Muscle of arm (tissue), 12 donors: Measurements from ENCODE around the gene DLGAP1. TPM values are rescaled to one million over a fixed set of nuclear protein-coding genes. Genes with fewer than 3 reads are reported as not detected.

ENCODE experiments used
- DNase-seq: peaks from one replicate; pipeline ENCODE4 v3.0.0-alpha.2; 2013
- polyA plus RNA-seq, 12 donors: library from polyadenylated mRNA; unstranded; fragments of 120-200 nt; gene quantifications; one replicate each; pipeline ENCODE4 v1.2.1, GENCODE V29; 2013; ENCODE audit not compliant: insufficient read length in 12 of 12

The DLGAP1 gene
- polyA plus RNA-seq, 12 donors: 1.4 to 3.5 (median 2.5) TPM; not detected in 2

DNA sequence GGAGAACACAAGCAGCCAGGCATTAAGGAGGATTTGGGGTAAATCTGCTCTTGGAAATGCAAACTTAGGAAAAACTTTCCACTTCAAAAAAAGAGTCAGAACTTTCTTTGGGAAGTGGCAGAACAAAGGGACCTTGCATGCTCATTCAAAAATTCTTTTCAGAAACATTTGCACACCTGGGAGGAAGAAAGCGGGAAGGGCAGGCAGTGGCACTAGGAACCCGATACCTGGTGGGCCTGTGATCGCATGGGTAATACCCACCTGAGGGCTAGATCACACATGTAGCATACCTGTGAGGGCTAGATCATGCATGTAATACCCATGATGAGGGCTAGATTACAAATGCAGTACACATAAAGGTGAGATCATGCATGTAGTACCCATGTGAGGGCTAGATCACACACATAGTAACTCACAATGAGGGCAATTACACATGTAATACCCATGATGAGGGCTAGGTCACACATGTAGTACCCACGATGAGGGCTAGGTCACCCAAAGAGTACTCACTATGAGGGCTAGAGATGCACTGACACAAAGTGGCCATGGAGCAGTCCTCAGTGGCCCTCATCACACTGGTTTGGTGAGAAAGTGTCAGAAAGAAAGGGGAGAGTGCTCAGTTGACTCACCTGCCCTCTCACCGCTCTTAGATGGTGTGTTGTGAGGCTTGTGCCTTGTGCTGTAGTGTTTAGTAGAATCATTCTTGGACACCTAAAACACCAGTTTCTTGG lies 212.5 kb downstream of the DLGAP1 start:
- DNase-seq: no peak

DNA sequence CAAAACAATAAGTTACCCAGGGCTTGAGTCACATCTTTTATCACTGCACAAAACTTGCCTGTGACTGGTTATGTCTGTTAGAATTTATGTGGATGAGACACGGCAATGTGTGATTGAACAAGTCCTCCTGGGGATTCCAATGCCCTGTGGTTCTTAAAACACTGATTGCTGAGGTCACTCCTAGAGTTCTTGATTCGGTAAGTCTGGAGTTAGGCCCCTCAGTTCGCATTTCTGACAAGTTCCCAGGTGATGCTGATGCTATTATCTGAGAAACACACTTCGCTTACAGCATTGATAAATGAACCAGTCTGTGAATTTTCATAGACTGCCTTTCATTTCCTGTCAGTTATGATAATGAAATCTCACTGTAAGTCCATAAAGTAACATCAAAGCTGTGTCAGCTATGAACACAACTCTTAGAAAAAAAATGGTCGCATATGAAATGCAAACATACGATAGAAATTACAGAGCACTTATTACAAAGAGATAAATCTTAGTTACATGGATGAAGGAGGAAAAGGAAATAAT lies 214.0 kb downstream of the DLGAP1 start:
- no peak for DNase-seq

DNA sequence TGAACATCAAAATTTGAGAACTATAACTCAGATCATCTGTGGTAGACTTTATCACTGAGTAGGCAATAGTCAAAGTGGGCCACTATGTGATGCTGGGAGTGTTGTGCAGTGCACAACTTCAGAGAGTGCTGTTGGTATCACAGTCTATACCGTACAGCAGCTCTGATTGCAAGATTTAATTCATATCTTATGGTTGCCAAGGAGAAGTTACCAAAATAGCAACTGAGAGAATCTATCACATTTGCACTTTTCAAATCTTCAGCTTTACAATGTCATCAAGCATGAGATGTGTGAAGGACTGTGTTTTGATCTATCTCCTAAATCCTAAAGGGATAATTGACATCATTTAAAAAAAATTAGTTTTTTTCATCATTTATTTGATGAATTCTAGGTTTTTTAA lies 216.1 kb downstream of the DLGAP1 start:
- DNase-seq: no peak

DNA sequence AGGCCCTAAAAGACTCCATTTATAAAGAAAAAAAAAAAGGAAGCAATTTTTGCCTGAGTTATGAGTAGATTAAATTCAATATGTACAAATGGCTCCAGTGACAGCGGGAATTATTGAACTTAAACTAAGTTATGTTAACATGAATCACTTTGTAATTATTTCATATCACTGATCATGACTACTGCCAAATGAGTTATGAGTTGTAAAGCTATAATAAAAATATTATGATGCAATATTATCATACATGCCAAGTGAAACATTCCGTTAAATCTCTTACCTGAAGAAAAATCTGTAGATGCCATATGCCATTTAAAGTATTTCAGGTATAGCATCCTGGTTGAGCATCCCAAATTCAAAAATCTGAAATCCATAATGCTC lies 217.5 kb downstream of the DLGAP1 start:
- DNase-seq: no peak

DNA sequence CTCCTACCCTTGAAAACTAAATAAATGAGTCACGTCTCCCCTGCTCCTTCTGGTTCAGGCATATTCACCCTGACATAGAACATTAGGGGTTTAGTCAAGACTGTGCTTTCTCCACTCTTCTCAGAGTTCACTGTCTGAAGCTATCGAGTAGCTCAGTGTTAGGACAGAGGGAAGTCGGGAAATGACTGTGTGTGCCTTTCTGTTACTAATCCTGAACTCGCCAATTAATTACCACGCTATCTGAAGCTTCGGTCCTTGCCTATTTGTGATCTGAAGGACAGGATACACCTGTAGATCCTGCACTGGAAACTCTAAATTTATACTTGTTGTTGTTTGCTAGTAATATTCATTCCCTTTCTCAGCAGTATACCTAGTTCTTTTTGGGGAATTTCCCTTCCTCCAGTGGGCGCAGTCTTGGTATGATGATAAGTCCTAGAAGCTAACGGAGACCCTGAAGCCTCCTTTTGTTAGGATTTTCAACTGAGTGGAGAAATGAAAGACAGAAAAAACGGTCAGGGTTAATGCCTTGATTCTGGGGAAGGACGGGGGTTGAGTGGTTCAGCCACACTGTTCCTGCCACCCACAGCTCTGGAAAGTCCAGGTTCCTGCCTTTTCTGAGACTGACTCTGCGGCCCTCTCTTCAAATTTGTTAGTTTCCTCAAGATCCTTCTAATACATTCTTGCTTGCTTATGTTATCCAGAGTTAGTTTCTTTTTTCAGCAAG lies 218.0 kb downstream of the DLGAP1 start:
- DNase-seq: no peak

DNA sequence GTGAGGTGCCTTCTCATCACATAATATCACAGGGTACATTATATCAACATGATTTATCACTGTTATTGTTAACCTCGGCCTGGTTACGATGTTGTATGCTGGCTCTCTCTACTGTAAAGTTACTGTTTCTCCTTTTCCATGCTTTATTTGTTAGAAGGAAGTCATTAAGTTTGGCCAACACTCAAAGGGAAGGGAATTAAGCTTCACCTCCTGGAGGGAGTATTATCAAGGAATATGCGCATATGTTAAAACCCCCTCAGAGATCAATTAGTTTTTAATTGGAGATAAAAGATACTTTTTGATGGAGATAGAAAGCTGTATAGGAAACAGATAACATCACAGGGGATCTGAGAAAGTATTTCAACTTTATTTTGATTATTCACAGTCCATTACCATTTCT lies 221.6 kb downstream of the DLGAP1 start:
- DNase-seq: no peak

DNA sequence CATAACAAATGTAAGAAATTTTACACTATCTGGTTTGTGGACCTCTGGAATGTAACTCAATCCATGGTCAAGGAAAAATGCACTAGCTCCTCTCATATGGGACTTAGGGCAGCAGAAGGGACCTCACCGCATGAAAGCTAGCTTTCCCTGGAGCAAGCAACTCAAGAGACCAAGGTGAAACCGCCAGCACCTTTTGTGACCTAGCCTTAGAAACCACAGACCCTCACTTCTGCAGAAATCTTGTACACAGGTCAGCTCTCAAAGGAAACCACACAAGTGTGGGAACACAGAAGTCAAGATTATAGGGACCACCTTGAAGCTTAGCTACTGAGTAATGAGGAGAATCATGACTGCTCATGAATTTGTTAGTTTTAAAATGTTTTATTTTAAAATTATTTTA lies 222.5 kb downstream of the DLGAP1 start:
- DNase-seq: no peak

DNA sequence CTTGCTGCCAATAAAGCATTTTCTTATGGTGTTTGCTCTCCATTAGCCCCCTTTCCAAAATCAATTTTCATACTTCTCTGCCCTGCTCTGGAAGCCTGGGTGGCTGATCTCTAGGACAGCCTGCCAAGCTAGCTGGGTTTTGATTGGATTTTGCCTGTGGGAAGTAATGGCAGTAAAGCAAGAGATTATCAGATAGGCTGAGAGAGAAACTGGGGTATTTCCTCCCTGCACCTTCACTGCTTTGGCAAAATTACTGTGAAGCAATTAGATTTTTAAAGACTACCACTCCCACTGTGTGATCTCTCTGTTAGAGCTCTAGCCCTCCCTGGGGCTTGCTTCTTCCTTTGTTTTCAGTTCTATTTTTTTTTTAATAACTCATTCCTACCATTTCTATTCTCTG lies 223.8 kb downstream of the DLGAP1 start:
- DNase-seq: no peak

DNA sequence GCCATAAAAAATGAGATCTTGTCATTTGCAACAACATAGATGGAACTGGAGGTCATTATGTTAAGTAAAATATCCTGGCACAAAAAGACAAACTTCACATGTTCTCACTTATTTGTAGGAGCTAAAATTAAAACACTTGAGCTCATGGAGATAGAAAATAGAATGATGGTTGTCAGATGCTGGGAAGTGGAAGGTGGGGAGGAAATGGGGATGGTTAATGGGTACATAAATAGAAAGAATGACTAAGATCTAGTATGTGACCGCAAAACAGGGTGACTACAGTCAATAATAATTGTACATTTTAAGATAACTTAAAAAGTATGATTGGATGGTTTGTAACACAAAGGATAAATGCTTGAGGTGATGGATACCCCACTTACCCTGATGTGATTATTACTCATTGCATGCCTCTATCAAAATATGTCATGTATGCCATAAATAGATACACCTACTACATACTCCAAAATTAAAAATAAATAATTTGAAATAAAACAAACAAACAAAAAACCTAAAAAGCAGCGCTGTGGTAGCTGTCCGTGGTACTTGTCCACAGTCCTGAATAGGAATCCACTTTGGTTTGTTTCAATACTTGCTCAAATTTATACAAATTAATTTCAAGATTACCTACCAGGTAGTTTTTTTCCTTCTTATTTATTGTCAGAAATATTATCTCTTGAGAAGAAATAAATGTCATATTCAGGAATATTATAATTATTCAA lies 224.5 kb downstream of the DLGAP1 start:
- no peak for DNase-seq

DNA sequence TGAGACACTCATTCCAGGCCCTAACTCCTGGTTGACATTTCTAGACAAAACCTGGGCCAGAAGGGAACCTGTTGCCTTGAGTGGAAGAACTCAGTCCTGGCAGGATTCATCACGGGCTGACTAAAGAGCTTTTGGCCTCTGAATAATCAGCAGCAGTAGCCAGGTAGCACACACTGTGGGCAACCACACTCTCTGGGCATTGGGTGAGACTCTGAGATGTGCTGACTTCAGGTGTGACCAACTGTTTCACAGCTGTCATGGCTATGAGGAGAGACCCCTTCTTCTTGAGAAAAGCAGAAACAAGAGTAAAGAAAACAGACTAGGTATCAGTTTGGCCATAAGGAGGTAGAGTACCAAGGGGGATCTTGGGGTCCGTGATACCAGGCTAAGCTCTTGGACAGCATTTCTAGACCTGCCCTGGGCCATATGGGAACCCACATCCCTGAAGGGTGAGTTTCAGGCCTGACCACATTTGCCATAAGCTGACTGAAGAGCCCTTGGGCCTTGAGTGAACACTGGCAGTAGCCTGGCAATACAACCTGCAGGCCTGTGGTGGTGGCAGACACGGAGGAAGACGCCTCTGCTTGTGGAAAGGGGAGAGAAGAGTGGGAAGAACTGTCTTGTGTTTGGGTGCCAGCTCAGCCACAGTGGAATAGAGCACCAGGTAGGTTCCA lies 230.9 kb downstream of the DLGAP1 start:
- no peak for DNase-seq

DNA sequence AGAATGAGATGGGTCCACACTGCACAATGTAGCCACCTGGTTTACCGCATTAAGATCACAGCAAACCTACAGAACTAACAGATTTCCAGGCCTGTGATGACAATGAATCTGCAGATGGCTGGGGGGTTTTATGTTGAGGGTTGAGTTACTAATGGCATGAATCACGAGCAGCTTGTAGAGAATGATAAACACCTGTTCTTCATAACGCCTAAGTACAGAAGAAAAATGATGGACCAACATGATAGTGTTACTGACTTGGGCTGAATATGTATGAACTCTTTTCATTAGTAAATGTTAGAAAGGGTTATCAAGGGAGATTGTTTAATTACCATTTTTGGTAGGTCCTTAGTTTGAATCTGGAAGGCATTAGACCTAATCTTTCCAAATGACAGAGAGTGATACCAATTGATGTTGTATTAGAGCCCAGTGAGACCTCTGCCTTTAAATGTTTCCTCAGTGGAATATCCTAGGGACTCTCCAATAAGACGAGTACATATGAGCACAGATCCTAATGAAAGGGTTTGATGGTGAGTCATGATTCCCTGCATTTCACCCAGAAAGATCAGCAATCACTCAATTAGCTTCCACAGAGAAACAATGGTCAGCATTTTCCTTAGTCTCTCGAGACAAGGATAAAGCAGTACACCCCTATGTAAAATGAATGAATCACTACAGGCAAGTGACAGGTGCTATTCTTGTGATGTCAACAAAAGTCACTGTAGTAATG lies 243.8 kb downstream of the DLGAP1 start:
- no peak for DNase-seq

DNA sequence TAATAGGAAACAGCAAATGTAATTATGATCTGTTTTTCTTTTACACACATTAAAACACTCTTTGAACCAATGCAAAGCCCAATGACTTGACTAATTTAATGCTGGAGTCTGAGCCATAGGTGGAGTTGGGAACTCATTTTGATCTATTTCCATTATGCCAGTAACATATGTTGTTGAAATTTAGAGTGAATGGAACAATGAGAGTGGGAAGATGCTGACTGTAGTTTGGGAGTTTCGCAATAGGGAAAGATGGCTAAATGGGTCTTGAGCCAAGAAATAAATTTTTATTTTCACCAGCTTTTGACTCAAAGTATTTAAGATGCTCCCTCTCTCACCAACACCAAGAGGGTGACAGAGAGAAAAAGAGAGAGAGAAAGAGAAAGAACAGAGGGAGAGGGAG lies 246.7 kb downstream of the DLGAP1 start:
- DNase-seq: no peak

DNA sequence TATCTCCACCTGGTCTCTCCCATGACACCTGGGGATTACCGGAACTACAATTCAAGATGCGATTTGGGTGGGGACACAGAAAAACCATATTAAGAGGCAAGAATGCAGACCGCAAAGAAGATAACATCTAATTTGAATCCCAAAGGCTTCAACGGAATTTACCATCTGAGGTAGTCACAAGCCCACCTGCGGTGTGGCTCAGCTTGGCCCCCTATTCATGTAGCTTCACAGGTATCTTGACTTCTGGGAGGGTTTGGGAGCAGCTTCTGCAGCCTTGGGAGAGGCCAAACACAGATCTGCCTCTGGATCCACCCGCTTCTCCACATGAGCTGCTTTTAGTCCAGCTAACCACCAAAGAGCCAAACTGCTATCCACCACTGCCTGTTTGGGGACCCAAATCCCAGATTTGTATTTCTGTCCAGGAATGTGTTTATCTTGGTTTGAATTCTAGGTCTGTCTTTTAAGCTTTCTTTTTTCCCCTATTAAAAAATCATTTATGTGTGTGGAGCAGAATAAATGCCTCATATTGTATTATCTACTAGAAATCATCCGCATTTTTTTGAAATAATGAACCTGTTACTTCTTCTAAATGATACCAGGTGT lies 247.6 kb downstream of the DLGAP1 start:
- no peak for DNase-seq

DNA sequence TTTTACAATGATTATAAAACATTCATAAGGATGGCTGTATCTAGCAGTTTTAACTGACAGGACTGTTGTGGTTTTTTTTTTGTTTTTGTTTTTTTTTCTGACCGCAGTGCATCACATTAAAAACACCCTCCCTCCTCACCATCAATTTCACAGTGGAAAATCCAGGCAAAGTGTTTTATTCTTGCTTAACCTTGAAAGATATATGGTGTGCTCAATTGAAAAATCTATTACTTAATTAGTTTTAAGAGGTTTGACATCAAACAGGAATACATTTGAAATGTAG lies 250.7 kb downstream of the DLGAP1 start:
- no peak for DNase-seq

DNA sequence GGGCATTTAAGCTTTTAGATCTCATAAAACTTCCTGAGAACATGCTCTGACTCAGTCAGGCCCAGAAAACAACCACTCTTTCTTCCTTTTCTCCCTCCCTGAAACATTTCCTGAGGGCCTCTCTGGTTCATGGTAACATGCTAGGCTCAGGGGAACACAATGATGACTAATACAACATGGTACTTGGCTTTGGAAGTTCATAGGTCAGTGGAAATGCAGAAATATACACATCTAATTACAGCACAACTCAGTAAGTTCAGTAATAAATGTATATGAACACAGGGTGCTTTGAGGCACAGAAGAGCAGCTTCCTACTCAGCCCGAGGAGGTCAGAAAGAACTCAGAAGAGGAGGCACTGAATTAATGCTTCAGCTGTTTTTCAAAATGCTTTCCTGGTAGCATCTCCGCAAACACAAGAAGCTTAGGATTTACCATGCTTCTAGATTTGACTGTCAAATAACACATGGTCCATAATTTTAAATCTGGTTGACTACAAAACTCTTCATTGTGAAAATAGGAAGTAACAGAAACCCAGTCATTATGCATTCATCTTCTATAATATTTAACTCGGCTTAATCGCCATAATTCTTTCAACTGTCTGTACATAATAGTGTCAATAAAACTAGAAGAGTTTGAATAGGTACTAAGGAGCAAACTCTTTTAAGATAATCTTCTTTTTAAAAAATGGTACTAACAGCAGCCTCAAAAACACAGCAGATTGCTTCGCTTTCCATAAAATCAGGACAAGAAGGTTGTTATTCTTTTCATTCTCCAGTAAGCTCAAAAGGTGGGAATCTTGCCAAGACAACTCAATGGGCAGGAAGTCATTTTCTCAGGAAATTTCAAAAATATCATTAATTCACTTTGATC lies 251.3 kb downstream of the DLGAP1 start:
- no peak for DNase-seq

DNA sequence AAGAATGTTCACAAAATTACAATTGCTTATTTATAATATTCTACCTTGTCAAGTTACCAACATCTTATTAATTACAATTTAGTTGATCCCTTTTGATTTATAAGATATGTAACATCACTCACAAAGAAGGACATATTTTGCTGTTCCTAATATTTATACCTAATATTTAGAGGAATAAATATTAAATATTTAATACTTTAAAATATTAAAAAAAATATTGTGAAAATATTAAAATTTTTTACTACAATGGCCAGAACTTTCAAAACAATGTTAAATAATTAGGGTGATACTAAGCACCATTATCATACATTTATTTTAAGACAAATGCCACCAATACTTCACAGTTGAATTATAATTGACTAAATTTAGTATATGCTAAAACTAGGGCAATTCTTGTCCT lies 254.7 kb downstream of the DLGAP1 start:
- no peak for DNase-seq

DNA sequence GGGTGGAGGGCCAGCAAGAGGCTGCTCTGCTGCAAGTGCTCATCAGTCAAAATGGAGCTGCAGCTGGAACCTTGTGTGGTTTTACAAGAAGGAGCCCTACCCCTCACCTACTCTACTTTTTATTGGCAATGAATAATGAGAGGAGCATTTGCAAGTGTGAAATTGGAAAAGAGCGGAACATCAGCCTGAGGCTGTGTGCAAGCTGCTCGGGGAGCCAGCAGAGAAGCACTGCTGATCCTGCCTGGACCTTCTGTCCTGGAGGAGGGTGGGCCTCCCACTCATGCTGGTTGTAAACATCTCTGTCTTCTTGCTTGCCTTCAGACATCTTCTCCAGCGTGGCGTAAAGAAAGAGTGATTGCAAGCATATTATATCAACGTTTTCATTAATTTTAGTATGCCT lies 256.2 kb downstream of the DLGAP1 start:
- no peak for DNase-seq

DNA sequence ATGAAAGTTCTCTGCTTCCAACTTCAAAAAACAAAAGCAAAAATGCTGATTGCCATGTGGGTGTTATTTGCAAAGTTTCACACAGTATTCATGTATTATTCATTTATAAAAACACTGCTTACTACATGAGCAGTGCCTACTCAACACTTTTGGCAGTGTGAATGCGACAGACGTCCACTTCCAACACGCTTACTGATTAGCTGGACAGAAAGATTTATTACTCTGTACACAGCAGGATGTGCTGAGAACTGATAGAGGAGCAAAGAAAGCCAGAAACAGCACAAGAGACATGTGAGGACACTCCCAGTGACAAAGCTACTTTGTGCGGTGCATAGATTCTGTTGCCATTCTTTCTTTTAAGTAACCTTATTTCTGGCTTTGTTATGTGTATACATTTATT lies 258.8 kb downstream of the DLGAP1 start:
- no peak for DNase-seq

DNA sequence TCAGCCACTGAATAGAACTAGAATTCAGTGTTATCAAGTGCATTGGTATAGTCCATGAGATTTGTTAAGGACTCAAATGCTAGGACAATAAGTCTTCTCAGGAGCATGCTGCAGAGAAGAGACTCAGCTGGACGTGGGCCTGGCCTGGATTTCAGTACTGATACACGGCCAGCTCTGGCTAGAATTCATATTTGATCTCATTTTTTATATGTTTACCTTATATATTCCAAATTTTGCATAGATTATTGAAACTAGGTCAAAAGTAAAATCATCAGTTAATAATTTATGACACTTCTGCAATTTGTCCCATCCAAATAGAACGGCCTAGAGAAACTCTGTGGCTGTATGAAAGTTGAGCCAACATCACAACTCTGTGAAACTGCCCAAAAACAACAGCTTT lies 262.0 kb downstream of the DLGAP1 start:
- peak; percentile 69 for DNase-seq

DNA sequence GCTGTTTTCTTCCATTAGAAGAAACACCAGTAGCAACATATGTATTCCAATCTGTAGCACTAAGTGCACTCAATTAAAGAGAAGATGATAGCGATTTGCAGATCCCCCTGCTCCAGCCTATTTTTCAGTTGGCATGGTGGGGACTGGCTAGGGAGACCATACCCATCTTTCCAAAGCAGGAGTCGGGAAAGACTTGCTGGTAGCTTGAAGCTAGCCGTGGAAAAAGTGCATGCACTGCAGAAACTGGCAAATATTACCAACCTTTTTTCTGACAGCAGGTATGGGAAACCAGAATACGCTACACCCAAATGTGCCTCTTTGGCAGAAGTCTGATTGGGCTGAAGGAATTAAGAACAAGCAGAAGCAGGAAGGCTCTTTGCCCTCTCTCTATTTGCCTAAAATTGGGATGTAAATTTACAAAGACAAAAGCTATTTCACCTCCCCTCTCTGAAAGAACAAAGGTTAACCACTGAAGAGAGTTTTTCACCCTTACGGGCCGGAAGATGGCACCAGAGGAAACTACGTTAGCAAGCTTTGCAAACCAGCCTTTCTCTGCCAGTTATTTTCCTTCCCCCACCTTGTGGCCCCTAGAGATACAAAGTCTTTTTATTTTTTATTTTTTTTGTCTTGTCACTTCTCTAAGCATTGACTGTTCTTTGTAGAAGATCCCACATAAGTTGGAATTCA lies 273.1 kb downstream of the DLGAP1 start:
- no peak for DNase-seq
